ENCODE measurements around the gene POU2F2. TPM values are rescaled to one million over a fixed set of nuclear protein-coding genes. Genes with fewer than 3 reads are reported as not detected.

The POU2F2 gene
- total and polyA plus RNA-seq, 7 donors = 0.14 to 0.86 (median 0.43) TPM

DNA sequence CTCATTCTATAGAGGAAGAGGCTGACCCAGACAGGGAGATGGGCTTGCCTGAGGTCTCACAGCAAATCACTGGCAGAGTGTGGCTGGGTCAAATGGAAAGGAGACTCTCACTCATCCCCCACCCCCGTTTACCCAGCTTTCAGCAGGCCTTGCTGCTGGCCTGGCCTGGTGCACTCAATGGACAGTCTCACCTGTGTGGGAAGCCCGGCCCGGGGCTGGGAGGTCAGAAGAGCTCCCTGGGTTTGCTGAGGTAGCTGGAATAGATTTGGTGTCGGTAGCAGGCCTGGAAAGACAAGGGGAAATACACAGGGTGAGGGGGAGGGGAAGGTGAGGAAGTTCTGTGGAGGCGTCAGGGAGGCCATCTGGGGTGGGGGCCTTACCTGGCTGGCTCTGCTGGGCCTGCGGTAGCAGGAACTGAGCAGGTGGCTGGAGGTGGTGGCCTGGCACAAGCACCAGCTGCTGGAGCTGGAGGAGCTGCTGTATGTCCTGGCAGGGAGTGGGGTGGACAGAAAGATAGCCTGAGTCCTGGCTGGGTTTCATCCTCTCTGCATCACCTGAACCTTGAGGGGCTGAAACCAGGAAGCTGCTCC lies 32.8 kb downstream of the POU2F2 start:
- Histone ChIP-seq H3K4me1 (no peaks in the 10 kb centered on the region), H3K27me3 (ENCODE audit: insufficient read depth in 3 of 3, low read length in 2 of 3) (peaks cover 0 to 16% (median 0%) of the 10 kb centered on the region in 3 donors), H3K36me3 (ENCODE audit: insufficient read depth in 1 of 2, low read depth in 1 of 2) (no peaks in the 10 kb centered on the region), H3K4me3 (no peak overlapping the region), H3K9me3 (no peaks in the 10 kb centered on the region), H3K27ac (no peak overlapping the region)
- intact Hi-C loops (cut with DNase I) = no loop called here
- DNase-seq (no peak), ATAC-seq (no peak)
- 49 to 70% (median 60%) methylated on average over 6 of the region's 6 CpGs for WGBS, 3 donors
- TF ChIP-seq, protein P1, sequence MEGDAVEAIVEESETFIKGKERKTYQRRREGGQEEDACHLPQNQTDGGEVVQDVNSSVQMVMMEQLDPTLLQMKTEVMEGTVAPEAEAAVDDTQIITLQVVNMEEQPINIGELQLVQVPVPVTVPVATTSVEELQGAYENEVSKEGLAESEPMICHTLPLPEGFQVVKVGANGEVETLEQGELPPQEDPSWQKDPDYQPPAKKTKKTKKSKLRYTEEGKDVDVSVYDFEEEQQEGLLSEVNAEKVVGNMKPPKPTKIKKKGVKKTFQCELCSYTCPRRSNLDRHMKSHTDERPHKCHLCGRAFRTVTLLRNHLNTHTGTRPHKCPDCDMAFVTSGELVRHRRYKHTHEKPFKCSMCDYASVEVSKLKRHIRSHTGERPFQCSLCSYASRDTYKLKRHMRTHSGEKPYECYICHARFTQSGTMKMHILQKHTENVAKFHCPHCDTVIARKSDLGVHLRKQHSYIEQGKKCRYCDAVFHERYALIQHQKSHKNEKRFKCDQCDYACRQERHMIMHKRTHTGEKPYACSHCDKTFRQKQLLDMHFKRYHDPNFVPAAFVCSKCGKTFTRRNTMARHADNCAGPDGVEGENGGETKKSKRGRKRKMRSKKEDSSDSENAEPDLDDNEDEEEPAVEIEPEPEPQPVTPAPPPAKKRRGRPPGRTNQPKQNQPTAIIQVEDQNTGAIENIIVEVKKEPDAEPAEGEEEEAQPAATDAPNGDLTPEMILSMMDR (IDR thresholded peaks at IDR 0.05) = no peak

GRCh38 chr19:42098781-42099180 lies 33.5 kb downstream of the POU2F2 start:
- TF ChIP-seq, protein P1 (IDR thresholded peaks at IDR 0.05) = no peak
- H3K4me1 ChIP-seq = no peaks in the 10 kb centered on the region
- H3K27ac ChIP-seq = no peak overlapping the region
- ATAC-seq = no peak
- 75 to 83% (median 79%) methylated on average over 6 of the region's 6 CpGs for WGBS, 3 donors
- no peak overlapping the region for H3K4me3 ChIP-seq
- H3K27me3 ChIP-seq (ENCODE audit: insufficient read depth in 3 of 3, low read length in 2 of 3) = peaks cover 0 to 16% (median 0%) of the 10 kb centered on the region in 3 donors
- no peaks in the 10 kb centered on the region for H3K9me3 ChIP-seq
- intact Hi-C loops (cut with DNase I) = no loop called here
- DNase-seq = no peak
- no peaks in the 10 kb centered on the region for H3K36me3 ChIP-seq (ENCODE audit: insufficient read depth in 1 of 2, low read depth in 1 of 2)

GRCh38 chr19:42097461-42097860 lies 34.8 kb downstream of the POU2F2 start:
- Histone ChIP-seq H3K36me3 (ENCODE audit: insufficient read depth in 1 of 2, low read depth in 1 of 2) (no peaks in the 10 kb centered on the region), H3K27ac (no peak overlapping the region), H3K4me1 (no peaks in the 10 kb centered on the region), H3K9me3 (no peaks in the 10 kb centered on the region), H3K4me3 (no peak overlapping the region), H3K27me3 (ENCODE audit: insufficient read depth in 3 of 3, low read length in 2 of 3) (peaks cover 0 to 16% (median 0%) of the 10 kb centered on the region in 3 donors)
- ATAC-seq (no peak), DNase-seq (no peak)
- WGBS, 3 donors = 60 to 70% (median 64%) methylated on average over 5 of the region's 5 CpGs
- TF ChIP-seq, protein P1 (IDR thresholded peaks at IDR 0.05) = no peak
- intact Hi-C loops (cut with DNase I) = no loop called here

- Histone ChIP-seq H3K36me3 (ENCODE audit: insufficient read depth in 1 of 2, low read depth in 1 of 2) (no peaks in the 10 kb centered on the region), H3K27me3 (ENCODE audit: insufficient read depth in 3 of 3, low read length in 2 of 3) (peaks cover 0 to 16% (median 0%) of the 10 kb centered on the region in 3 donors), H3K9me3 (no peaks in the 10 kb centered on the region), H3K27ac (no peak overlapping the region), H3K4me1 (no peaks in the 10 kb centered on the region), H3K4me3 (no peak overlapping the region)
- TF ChIP-seq, protein P1 (IDR thresholded peaks at IDR 0.05) = no peak
- DNase-seq = no peak
- intact Hi-C loops (cut with DNase I) = no loop called here
- 21 to 36% (median 26%) methylated on average over 11 to 15 of the region's 15 CpGs for WGBS, 3 donors
- ATAC-seq = no peak
Measured at GRCh38 chr19:42096255-42096837, 35.9 kb downstream of the POU2F2 start.

Data from psoas muscle (tissue), 8 donors.